Panc1 (cell line): ENCODE data around the gene LGR5. TPM values are rescaled to one million over a fixed set of nuclear protein-coding genes. Genes with fewer than 3 reads are reported as not detected.
"Not testable (repeated sequence)": the region's sequence is repeated elsewhere in the genome, so short reads cannot be mapped to it uniquely, and the experiment has no call there.

Experiments
- ATAC-seq: fragments of 200-7000 bp; cut with Tn5 transposase; 2 replicates; pipeline ENCODE4 v1.9.1; 2020; ENCODE audit warnings: mild to moderate bottlenecking, moderate library complexity
- BruUV-seq: library from RNA; stranded (reverse); fragments of 400-500 nt; replicated peaks from 2 replicates; lab custom pipeline; 2021; lab: Mats Ljungman, UMichigan
- CTCF ChIA-PET: fragments of 300-600 bp; sonication (Branson Sonifier 250); formaldehyde crosslinking; loops from one replicate; lab custom pipeline; 2022; ENCODE audit warnings: antibody characterized with exemption; lab: Charles Lee
- POLR2A ChIA-PET: fragments of 300-600 bp; sonication (Branson Sonifier 250); formaldehyde crosslinking; loops from one replicate; lab custom pipeline; 2022; ENCODE audit warnings: antibody characterized with exemption; lab: Charles Lee
- DNase-seq: peaks from one replicate; pipeline ENCODE4 v3.0.0-alpha.2; 2010; ENCODE audit warnings: low read depth, low spot score
- H3K27ac ChIP-seq: 2 replicates; pipeline ENCODE4 v1.5.1; 2011; ENCODE audit warnings: mild to moderate bottlenecking, low read length, inconsistent platforms
- H3K27me3 ChIP-seq: fragments of 200-500 bp; sonication (Bioruptor generic); 2 replicates; pipeline ENCODE4 v1.6.0; 2014; ENCODE audit warnings: low read length, inconsistent platforms; ENCODE audit not compliant: control insufficient read depth, insufficient read depth
- H3K36me3 ChIP-seq: fragments of 200-500 bp; sonication (Bioruptor generic); 2 replicates; pipeline ENCODE4 v1.5.1; 2014; ENCODE audit warnings: inconsistent platforms, mild to moderate bottlenecking, low read length, moderate library complexity; ENCODE audit not compliant: control insufficient read depth, insufficient read depth
- H3K4me1 ChIP-seq: 2 replicates; pipeline ENCODE4 v1.5.1; 2011; ENCODE audit warnings: inconsistent platforms, mild to moderate bottlenecking, low read length, moderate library complexity; ENCODE audit not compliant: control insufficient read depth, insufficient read depth
- H3K4me3 ChIP-seq, 2 experiments: 2 replicates each; pipeline ENCODE4 v1.5.1; 2011 to 2012; ENCODE audit warnings: low read depth in 2 of 2, low read length in 2 of 2, mild to moderate bottlenecking in 2 of 2, inconsistent platforms in 1 of 2, moderate library complexity in 1 of 2
- H3K9me3 ChIP-seq: fragments of 200-500 bp; sonication (Bioruptor generic); 2 replicates; pipeline ENCODE4 v1.5.1; 2014; ENCODE audit warnings: low read depth, mild to moderate bottlenecking, inconsistent platforms, low read length, moderate library complexity; ENCODE audit not compliant: control insufficient read depth, insufficient read depth
- POLR2AphosphoS5 ChIP-seq: IDR thresholded peaks from 2 replicates; pipeline ENCODE4 v1.6.1; 2012; ENCODE audit warnings: mild to moderate bottlenecking, low read depth, low read length, moderate library complexity
- REST ChIP-seq, 2 experiments: IDR thresholded peaks; 2 replicates each; pipeline ENCODE4 v1.6.1; 2011 to 2012; ENCODE audit warnings: low read depth in 2 of 2, control low read depth in 1 of 2, low read length in 1 of 2, mild to moderate bottlenecking in 1 of 2, moderate library complexity in 1 of 2; ENCODE audit not compliant: insufficient read depth in 1 of 2
- SIN3A ChIP-seq: IDR thresholded peaks from 2 replicates; pipeline ENCODE4 v1.6.1; 2012; ENCODE audit warnings: low read depth, mild to moderate bottlenecking, low read length, moderate library complexity, borderline replicate concordance; ENCODE audit not compliant: insufficient read depth
- TCF7L2 ChIP-seq: IDR thresholded peaks from 2 replicates; pipeline ENCODE4 v1.6.1; 2011; ENCODE audit warnings: mild to moderate bottlenecking, low read depth, low read length, inconsistent platforms
- in situ Hi-C: cut with HindIII; loops from 2 replicates; pipeline ENCODE4 v1.10.0; 2016; ENCODE audit warnings: low sequenced_read_pairs, low pct_unique_long_range_greater_than_20kb
- intact Hi-C: fragments of 100-400 bp; cut with micrococcal nuclease; formaldehyde crosslinking; loops from one replicate; pipeline ENCODE4 v1.10.0; 2022; ENCODE audit not compliant: unreplicated experiment
- total RNA-seq: library from RNA; stranded (reverse); gene quantifications from one replicate; pipeline ENCODE4 v1.2.1, GENCODE V29; 2021; ENCODE audit not compliant: unreplicated experiment
- TF ChIP-seq, protein P1 (sequence below): fragments of 450-650 bp; IDR thresholded peaks from 2 replicates; pipeline ENCODE4 v1.5.1; 2017; ENCODE audit warnings: mild to moderate bottlenecking

Gene LGR5
- total RNA-seq, 1 experiment from 2014 or later, result 1.9 TPM

DNA sequence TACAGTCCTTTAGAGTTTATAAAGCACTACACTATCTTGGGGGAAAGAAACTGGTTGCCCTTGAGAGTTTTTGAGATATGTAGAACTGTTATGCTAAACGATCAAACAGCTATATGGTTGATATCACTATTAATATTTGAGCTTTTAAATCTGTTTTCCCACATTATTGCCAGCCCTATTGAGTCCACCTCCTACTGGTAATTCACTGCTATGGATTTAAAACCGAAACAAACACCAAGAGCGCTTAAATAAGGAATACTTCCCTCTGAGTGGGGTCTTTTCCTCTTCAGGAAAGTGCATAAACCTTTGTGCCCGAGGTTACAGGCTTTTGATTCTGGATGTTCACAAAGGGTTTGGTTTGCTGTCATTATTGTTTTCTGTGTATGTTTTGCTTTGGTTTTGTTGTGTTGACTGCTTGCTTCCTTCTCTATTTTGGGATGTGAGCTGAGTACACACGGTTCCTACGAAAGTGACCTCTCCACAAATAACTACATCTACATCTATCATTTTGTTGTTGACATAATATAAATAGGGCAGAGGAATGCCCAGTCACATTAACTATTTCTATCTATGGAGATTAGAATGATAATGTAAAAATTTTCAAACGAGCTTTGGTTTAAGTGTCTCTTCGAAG, 44.8 kb downstream of the LGR5 start:
- Histone ChIP-seq H3K4me3 (peak overlapping the region; percentile 22 to 37), H3K27me3 (no peaks in the 10 kb centered on the region), H3K36me3 (no peaks in the 10 kb centered on the region), H3K27ac (no peak overlapping the region), H3K4me1 (no peaks in the 10 kb centered on the region), H3K9me3 (no peaks in the 10 kb centered on the region)
- DNase-seq (no peak), ATAC-seq (no peak)
- POLR2A ChIA-PET, result no interaction called here
- no TSS peak for BruUV-seq
- intact Hi-C loops (no loop called here), in situ Hi-C loops (no loop called here)
- no peak for TF ChIP-seq SIN3A
- no peak for TF ChIP-seq POLR2AphosphoS5
- TF ChIP-seq REST (IDR thresholded peaks at IDR 0.05; ENCODE audit: insufficient read depth in 1 of 2, low read depth in 2 of 2, low read length in 1 of 2), result no peak
- TF ChIP-seq, protein P1, sequence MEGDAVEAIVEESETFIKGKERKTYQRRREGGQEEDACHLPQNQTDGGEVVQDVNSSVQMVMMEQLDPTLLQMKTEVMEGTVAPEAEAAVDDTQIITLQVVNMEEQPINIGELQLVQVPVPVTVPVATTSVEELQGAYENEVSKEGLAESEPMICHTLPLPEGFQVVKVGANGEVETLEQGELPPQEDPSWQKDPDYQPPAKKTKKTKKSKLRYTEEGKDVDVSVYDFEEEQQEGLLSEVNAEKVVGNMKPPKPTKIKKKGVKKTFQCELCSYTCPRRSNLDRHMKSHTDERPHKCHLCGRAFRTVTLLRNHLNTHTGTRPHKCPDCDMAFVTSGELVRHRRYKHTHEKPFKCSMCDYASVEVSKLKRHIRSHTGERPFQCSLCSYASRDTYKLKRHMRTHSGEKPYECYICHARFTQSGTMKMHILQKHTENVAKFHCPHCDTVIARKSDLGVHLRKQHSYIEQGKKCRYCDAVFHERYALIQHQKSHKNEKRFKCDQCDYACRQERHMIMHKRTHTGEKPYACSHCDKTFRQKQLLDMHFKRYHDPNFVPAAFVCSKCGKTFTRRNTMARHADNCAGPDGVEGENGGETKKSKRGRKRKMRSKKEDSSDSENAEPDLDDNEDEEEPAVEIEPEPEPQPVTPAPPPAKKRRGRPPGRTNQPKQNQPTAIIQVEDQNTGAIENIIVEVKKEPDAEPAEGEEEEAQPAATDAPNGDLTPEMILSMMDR, result peak; percentile 14; the same call in 1 of the 2 replicates
- TF ChIP-seq TCF7L2, result no peak
- CTCF ChIA-PET, result no interaction called here

GRCh38 chr12:71490844-71491243, 51.2 kb downstream of the LGR5 start:
- H3K4me1 ChIP-seq, result not testable (repeated sequence)

DNA sequence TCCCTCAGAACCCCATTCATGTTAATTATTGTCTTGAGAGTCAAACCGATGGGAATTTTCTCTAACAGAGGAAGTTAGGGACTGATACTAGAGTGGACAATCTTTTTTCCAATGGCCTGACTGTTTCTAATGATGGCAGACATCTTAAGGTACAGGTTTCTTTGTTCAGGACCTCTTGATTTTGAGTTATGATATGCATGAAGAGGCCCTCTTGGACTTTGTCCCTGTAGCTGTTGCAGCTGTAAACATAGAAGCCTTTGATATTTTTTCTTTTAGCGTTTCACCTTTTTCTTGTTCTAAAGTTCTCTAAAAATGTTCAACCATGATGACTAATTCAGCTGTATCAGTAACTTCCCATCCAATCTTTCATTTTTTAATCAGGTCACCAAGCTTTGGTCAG, 53.0 kb downstream of the LGR5 start:
- Histone ChIP-seq H3K9me3 (no peaks in the 10 kb centered on the region), H3K27me3 (no peaks in the 10 kb centered on the region), H3K36me3 (no peaks in the 10 kb centered on the region), H3K4me3 (no peak overlapping the region), H3K27ac (no peak overlapping the region), H3K4me1 (no peaks in the 10 kb centered on the region)
- TF ChIP-seq, protein P1, result no peak
- TF ChIP-seq TCF7L2 (no peak), POLR2AphosphoS5 (no peak), SIN3A (no peak), REST (IDR thresholded peaks at IDR 0.05; ENCODE audit: insufficient read depth in 1 of 2, low read depth in 2 of 2, low read length in 1 of 2) (no peak)
- CTCF ChIA-PET, result no interaction called here
- in situ Hi-C loops, result no loop called here
- ATAC-seq, result no peak
- intact Hi-C loops, result no loop called here
- no TSS peak for BruUV-seq
- POLR2A ChIA-PET, result no interaction called here
- DNase-seq, result no peak

More at GRCh38 chr12:71490844-71491243, 51.2 kb downstream of the LGR5 start:
- DNase-seq, intact Hi-C loops, H3K27me3 ChIP-seq, ATAC-seq, BruUV-seq, CTCF ChIA-PET, H3K36me3 ChIP-seq, in situ Hi-C loops, H3K4me3 ChIP-seq, H3K27ac ChIP-seq, H3K9me3 ChIP-seq, POLR2A ChIA-PET: not testable (repeated sequence)
